ENCODE data around the gene KIRREL3. TPM values are rescaled to one million over a fixed set of nuclear protein-coding genes. Genes with fewer than 3 reads are reported as not detected.

The KIRREL3 gene
- total RNA-seq, 1 donor from 2014 or later, result not detected

DNA sequence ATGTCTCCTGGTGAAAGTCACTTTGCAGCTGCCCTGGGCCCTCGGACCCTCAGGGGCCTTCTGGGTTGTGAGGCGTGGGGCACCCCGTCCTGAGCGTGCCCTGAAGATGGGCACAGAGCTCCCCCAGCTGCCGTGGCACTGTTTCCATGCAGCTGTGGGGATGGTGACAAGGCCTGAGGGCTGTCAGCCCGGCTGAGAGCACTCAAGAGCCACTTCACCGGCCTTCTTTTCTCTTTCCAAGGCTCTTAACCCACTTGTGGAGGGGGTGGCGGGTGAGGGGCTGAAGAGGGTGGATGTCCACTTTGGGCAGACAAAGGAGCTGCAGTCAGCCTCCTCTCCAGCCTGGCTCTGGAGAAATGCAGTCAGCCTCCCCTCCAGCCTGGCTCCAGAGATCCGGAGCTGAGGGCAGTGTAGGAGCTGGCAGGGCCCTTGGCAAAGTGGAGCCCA is 405.6 kb downstream of the KIRREL3 start:
- Mint-ChIP-seq H3K4me3 (ENCODE audit: low read depth) (no peak overlapping the region), H3K9me3 (no peaks in the 10 kb centered on the region), H3K27me3 (ENCODE audit: low read depth) (no peaks in the 10 kb centered on the region), H3K4me1 (ENCODE audit: low read depth) (no peaks in the 10 kb centered on the region), H3K36me3 (ENCODE audit: low read depth) (no peaks in the 10 kb centered on the region), H3K27ac (no peak overlapping the region)
- DNase-seq (ENCODE audit: low spot score), result no peak
- intact Hi-C loops (cut with micrococcal nuclease), result no loop called here

DNA sequence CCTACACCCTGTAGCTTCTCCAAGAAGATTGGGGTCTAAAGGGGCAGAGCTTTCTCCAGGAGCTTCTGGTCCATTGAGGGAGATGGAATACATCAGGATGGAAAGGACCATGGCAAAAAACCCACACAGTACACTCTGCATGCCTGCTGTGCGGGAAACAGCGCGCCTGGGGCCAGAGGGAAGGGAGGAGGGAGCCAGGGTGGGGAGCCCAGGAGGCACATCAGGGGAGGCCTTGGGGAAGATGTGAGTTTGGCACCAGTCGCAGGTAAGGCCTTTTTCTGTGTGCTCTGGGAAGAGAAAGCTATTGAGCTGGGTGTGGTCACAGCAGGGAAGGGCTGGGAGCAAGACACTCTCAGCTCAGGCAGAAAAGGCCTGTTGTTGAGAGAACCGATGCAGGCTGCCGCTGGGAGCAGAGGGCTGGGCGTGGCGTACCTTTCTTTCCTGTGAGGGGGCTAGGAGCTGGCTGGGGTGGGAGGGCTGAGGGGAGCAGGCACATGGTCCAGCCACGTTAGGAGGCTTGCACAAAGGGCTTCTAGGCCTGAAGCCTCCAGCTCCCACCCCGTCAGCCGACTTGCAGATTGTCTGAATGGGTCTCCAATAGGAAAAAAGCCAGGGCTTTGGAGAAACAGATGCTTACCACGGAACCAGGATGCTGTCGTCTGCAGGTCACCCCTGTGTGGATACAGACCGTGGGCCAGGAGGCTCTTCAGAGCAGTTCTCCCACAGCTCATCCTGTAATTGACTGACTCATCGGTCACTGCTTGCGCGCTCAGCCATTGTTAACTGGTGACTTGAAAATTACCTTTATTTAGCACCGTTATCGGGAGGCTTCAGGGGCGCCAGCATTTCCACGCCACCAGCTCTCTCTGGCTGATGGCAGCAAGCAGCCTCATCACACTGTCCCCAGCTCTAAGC is 407.8 kb downstream of the KIRREL3 start:
- intact Hi-C loops (cut with micrococcal nuclease), result no loop called here
- Mint-ChIP-seq H3K27me3 (ENCODE audit: low read depth) (no peaks in the 10 kb centered on the region), H3K27ac (no peak overlapping the region), H3K9me3 (no peaks in the 10 kb centered on the region), H3K4me1 (ENCODE audit: low read depth) (no peaks in the 10 kb centered on the region), H3K4me3 (ENCODE audit: low read depth) (no peak overlapping the region), H3K36me3 (ENCODE audit: low read depth) (no peaks in the 10 kb centered on the region)
- no peak for DNase-seq (ENCODE audit: low spot score)

DNA sequence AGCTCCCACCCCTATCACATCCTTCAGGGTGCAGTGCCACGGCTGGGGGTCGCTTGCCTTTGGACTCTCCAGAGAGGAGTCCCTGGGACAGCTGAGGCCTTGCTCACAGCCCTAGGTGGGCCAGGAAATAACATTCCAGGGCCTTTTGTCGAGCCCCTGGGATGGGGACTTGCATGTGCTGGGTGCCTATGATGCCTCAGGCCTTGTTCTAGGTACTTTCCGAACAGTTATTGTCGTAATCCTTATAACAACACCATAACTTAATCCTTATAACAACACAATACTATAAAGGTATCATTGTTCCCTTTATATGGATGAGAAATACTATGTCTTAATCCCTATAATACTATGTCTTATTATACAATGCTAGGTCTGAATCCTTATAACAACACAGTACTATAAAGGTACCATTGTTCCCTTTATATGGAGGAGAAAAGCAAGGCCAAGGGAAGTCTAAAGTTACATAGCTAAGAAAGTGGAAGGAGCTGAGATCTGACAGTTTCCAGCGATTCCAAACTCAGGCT is 408.5 kb downstream of the KIRREL3 start:
- Mint-ChIP-seq H3K4me3 (ENCODE audit: low read depth) (no peak overlapping the region), H3K27me3 (ENCODE audit: low read depth) (no peaks in the 10 kb centered on the region), H3K4me1 (ENCODE audit: low read depth) (no peaks in the 10 kb centered on the region), H3K27ac (no peak overlapping the region), H3K9me3 (no peaks in the 10 kb centered on the region), H3K36me3 (ENCODE audit: low read depth) (no peaks in the 10 kb centered on the region)
- DNase-seq (ENCODE audit: low spot score), result no peak
- intact Hi-C loops (cut with micrococcal nuclease), result no loop called here

DNA sequence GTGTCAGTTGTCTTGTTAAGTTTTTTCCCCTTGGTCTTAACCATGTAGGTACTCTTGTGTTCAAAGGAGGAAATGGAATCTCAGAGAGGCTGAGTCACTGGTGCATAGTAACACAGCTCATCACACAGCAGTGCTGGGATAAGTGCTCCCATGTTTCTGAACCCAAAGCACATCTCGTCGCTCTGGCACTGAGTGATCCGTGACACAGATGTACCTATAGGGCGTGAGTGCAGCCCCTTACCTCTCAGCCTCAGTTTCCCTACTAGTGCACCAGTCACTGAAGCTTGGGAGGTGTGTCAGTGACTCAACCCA is 411.1 kb downstream of the KIRREL3 start:
- Mint-ChIP-seq H3K27me3 (ENCODE audit: low read depth) (no peaks in the 10 kb centered on the region), H3K4me1 (ENCODE audit: low read depth) (no peaks in the 10 kb centered on the region), H3K36me3 (ENCODE audit: low read depth) (no peaks in the 10 kb centered on the region), H3K4me3 (ENCODE audit: low read depth) (no peak overlapping the region), H3K9me3 (no peaks in the 10 kb centered on the region), H3K27ac (no peak overlapping the region)
- DNase-seq (ENCODE audit: low spot score), result no peak
- intact Hi-C loops (cut with micrococcal nuclease), result no loop called here

DNA sequence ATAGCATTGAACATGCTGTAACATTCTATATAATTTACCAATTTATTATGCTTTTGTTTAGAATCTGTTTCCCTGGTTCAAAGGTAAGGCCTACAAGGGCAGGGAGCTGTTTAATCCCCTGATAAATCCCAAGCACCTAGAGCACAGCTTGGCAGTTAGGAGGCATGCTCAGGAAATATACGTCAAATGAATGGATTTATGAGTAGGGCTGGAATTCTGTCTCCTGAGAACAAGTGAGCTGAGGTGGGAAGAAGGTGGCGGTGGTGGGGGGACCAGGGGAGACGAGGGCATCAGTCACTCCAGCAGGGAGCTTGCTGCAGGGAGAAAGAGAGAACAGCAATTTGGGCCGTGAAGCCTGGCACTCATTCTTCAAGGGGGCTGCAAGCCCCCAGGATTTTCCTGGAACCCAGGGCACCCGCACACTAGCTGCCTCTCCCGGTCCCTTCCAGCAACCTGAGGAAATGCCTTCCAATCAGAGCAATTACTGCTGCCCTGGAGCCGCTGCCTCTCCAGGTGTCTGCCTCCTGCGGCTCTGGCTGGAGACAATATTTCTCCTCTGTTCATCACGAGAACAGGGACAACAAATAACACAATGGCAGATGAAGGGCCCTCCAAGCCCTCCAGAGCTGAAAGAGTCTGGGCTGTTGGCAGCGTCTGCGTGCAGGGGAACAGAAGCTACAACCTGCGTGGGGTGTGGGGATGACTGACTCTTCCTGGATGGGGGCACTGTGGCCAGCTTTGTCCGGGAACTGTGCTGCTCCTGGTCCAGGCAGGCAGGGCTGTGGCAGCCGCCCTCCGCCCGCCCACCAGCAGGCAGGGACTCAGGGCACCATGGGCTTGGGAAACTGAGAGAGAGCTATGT is 411.7 kb downstream of the KIRREL3 start:
- DNase-seq (ENCODE audit: low spot score), result no peak
- Mint-ChIP-seq H3K4me1 (ENCODE audit: low read depth) (no peaks in the 10 kb centered on the region), H3K4me3 (ENCODE audit: low read depth) (no peak overlapping the region), H3K9me3 (no peaks in the 10 kb centered on the region), H3K36me3 (ENCODE audit: low read depth) (no peaks in the 10 kb centered on the region), H3K27ac (no peak overlapping the region), H3K27me3 (ENCODE audit: low read depth) (no peaks in the 10 kb centered on the region)
- intact Hi-C loops (cut with micrococcal nuclease), result no loop called here

DNA sequence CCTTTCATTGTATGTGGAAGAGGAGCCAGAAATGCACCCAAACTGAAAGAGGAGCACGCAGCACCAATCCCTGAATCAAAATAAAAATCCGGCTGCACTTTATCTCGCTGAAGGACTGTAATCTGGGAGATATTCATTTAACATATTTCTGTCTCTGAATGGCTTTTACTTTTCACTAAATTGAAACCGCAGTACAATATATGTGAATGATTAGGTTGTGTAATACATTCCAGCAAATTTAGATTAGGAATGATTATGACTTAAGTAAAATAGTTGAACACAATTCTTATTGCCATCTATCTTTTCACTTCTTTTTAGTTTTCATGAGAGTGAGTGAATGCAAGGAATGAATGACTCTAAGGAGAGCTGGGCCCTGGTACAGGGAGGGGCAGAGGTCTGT is 413.0 kb downstream of the KIRREL3 start:
- Mint-ChIP-seq H3K4me3 (ENCODE audit: low read depth) (no peak overlapping the region), H3K36me3 (ENCODE audit: low read depth) (no peaks in the 10 kb centered on the region), H3K4me1 (ENCODE audit: low read depth) (no peaks in the 10 kb centered on the region), H3K27ac (no peak overlapping the region), H3K27me3 (ENCODE audit: low read depth) (no peaks in the 10 kb centered on the region), H3K9me3 (no peaks in the 10 kb centered on the region)
- DNase-seq (ENCODE audit: low spot score), result no peak
- intact Hi-C loops (cut with micrococcal nuclease), result no loop called here

DNA sequence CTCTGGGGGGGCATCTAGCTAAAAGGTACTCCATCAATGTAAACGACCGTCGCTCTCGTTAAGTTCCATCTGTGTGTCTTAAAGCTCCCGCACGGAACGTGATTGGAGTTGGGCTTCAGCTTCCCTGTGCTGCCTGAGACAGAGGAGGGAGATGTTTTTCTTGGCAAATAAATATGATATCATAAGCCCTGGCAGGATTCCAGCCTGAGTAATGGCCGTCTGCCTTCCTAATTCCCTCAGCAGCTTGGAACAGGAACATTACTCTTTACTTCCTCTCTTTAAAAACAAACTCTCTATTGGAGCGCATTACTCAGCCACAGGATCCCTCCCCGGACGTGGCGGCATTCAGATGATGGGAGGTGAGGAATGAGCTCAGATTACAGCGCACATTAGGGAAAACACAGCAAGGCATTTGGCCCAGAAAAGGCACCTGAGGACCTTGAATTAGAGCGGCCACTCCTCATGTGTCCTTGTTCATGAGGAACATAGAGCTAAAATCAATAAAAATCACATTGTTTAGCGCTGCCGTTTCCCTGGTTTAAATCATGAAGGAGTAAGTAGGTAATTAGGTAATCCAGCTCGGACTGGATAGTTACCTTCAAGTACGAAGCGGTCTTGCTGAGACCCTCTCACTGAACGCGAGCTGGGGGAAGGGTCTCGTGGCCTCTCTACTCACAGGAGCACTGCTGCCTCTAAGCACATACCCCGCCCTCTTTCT is 414.6 kb downstream of the KIRREL3 start:
- no peak overlapping the region for H3K27ac Mint-ChIP-seq
- no peaks in the 10 kb centered on the region for H3K4me1 Mint-ChIP-seq (ENCODE audit: low read depth)
- no peaks in the 10 kb centered on the region for H3K9me3 Mint-ChIP-seq
- intact Hi-C loops (cut with micrococcal nuclease), result no loop called here
- DNase-seq (ENCODE audit: low spot score), result no peak
- no peaks in the 10 kb centered on the region for H3K36me3 Mint-ChIP-seq (ENCODE audit: low read depth)
- no peak overlapping the region for H3K4me3 Mint-ChIP-seq (ENCODE audit: low read depth)
- no peaks in the 10 kb centered on the region for H3K27me3 Mint-ChIP-seq (ENCODE audit: low read depth)

DNA sequence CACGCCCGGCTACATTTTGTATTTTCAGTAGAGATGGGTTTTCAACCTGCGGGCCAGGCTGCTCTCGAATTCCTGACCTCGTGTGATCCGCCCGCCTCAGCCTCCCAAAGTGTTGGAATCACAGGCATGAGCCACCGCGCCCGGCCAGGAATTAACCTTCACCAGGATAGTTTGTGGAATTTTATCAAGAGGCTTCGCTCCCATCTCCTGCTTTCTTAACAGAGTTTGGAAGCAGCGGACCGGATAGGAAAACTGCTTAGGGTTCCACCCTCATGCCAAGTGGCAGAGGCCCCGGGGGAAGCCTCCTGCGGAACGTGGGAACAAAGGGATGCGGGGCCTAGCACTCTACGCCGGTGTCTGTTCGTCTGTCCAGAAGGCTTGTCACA is 415.2 kb downstream of the KIRREL3 start:
- H3K27me3 Mint-ChIP-seq (ENCODE audit: low read depth), result no peaks in the 10 kb centered on the region
- no peak overlapping the region for H3K4me3 Mint-ChIP-seq (ENCODE audit: low read depth)
- DNase-seq (ENCODE audit: low spot score), result no peak
- H3K4me1 Mint-ChIP-seq (ENCODE audit: low read depth), result no peaks in the 10 kb centered on the region
- H3K36me3 Mint-ChIP-seq (ENCODE audit: low read depth), result no peaks in the 10 kb centered on the region
- H3K27ac Mint-ChIP-seq, result no peak overlapping the region
- no peaks in the 10 kb centered on the region for H3K9me3 Mint-ChIP-seq
- intact Hi-C loops (cut with micrococcal nuclease), result no loop called here

DNA sequence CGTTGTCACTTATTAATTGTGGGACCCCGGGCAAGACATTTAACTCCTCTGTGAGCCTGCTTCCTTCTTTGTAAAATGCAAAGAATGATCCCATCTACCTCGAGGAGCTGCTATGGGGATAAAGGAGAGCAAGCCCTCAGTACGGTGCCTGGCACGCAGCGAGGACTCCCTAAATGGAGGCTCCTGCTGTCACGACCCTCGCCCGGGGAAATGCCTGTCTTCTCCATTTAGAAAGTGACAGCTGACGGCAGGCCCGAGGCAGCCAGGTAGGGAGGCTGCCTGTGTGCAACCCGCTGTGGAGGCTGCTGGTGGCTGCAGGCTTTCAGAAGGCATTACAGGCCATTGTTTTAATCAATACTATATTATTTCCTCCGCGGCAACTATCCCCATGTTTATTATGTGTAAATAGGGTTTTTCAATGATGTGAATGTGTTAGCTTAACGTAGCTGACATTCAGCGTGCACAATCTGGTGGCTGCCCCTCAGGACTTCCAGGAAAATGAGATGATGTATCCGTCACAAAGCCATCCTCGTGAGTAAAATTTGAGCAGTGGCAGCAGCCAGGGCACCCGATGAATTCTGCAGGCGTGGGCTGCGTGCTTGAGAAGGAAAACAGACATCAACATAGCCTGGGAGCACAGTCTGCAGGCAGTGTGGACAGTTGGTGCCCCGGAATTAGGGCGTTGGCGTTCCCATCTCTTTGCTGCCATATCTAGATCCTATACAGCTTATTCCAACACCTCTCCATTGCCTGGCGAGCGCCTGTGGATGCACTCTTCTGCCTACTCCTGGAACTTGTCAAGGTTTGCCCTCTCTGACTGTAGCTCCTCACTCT is 416.8 kb downstream of the KIRREL3 start:
- intact Hi-C loops (cut with micrococcal nuclease), result no loop called here
- Mint-ChIP-seq H3K36me3 (ENCODE audit: low read depth) (no peaks in the 10 kb centered on the region), H3K4me3 (ENCODE audit: low read depth) (no peak overlapping the region), H3K9me3 (no peaks in the 10 kb centered on the region), H3K4me1 (ENCODE audit: low read depth) (no peaks in the 10 kb centered on the region), H3K27ac (no peak overlapping the region), H3K27me3 (ENCODE audit: low read depth) (no peaks in the 10 kb centered on the region)
- DNase-seq (ENCODE audit: low spot score), result no peak

DNA sequence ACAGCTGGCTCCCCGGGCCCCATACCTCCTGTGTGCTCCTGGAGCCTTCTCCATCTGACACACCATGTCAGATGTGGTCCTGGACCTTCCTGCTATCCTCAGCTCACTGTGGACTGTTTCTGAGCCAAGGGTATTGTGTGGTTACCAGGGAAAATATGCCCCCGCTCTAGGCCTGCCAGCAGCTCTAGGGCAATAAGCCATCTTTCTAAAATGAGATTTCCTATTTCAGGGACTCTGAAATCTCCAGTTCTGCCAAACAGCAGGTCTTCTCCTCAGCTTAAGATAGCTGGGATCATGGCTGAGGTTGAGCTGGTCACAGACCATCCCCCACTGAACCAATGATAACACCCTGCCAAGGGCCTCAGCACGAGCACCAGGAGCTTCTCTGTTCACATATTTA is 417.5 kb downstream of the KIRREL3 start:
- DNase-seq (ENCODE audit: low spot score), result no peak
- Mint-ChIP-seq H3K4me1 (ENCODE audit: low read depth) (no peaks in the 10 kb centered on the region), H3K4me3 (ENCODE audit: low read depth) (no peak overlapping the region), H3K27me3 (ENCODE audit: low read depth) (no peaks in the 10 kb centered on the region), H3K27ac (no peak overlapping the region), H3K36me3 (ENCODE audit: low read depth) (no peaks in the 10 kb centered on the region), H3K9me3 (no peaks in the 10 kb centered on the region)
- intact Hi-C loops (cut with micrococcal nuclease), result no loop called here

DNA sequence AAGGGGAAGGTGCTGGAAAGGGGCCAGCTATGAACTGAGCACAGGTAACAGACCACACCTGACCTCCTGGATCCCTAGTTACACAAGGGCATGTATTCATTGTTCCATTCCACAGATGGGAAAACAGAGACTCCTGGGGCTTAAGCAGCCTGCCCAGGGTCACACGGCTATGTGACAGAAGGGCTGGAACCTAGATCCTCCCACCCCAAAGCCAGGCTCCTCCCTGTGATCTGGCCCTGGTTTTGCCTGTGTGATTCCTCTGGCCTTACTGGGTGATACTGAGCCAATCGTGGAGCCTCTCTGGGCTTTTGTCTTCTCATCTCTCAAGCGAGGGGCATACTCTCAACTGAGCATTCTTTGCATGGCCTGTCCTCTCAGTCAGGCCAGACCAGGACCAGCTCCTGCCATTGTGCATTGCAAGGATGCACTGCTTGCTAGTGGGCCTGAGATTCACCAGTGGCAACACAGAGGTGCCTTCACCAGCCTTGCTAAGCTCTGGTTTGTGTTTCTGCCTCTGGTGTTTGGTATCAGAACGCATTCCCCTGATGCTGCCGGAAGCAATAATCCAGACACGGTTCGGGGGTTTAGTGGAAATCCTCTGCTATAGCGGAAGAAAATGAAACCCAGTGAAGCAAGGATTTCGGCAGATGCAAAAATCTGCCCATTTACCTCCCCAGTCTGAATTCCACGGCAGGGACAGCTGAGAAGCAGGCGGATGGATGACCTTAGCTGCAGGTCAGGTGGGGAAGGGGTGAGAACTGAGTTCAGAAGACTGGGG is 418.5 kb downstream of the KIRREL3 start:
- Mint-ChIP-seq H3K4me1 (ENCODE audit: low read depth) (no peaks in the 10 kb centered on the region), H3K27ac (no peak overlapping the region), H3K4me3 (ENCODE audit: low read depth) (no peak overlapping the region), H3K36me3 (ENCODE audit: low read depth) (no peaks in the 10 kb centered on the region), H3K27me3 (ENCODE audit: low read depth) (no peaks in the 10 kb centered on the region), H3K9me3 (no peaks in the 10 kb centered on the region)
- intact Hi-C loops (cut with micrococcal nuclease), result no loop called here
- DNase-seq (ENCODE audit: low spot score), result no peak
